ENCODE results near the gene SLC25A52.

GRCh38 chr18:31772699-31773098 lies 12.0 kb upstream of the SLC25A52 start:
- TF ChIP-seq CTCF (IDR thresholded peaks at IDR 0.05) (no peak), ZFX (IDR thresholded peaks at IDR 0.05; ENCODE audit: borderline replicate concordance) (no peak)

Data from 22Rv1 (cell line).